ENCODE measurements around the gene EXOC8. TPM values are rescaled to one million over a fixed set of nuclear protein-coding genes. Genes with fewer than 3 reads are reported as not detected.

Gene EXOC8
- total and polyA plus RNA-seq, 2 donors from 2014 or later: 4.3 to 17.7 TPM

- DNase-seq (no peak), FAIRE-seq (no peak)
- H3K27me3 ChIP-seq (ENCODE audit: control insufficient read depth, insufficient read depth, low read length): no peaks in the 10 kb centered on the region
- H3K27ac ChIP-seq (ENCODE audit: low read depth in 2 of 2, low read length in 2 of 2): no peak overlapping the region
- H3K9me3 ChIP-seq (ENCODE audit: control insufficient read depth in 2 of 3, insufficient read depth in 1 of 3, low read length in 3 of 3): no peaks in the 10 kb centered on the region
- intact Hi-C loops (cut with DNase I): no loop called here
- H3K4me1 ChIP-seq (ENCODE audit: control insufficient read depth in 2 of 3, insufficient read depth in 2 of 3, low read depth in 1 of 3, low read length in 3 of 3): no peaks in the 10 kb centered on the region
- H3K9ac ChIP-seq (ENCODE audit: low read length in 3 of 3): no peak overlapping the region
- H3K4me3 ChIP-seq (ENCODE audit: low read length in 3 of 3): no peak overlapping the region
- TF ChIP-seq CTCF (IDR thresholded peaks at IDR 0.05; ENCODE audit: borderline replicate concordance, extremely low read depth, insufficient read depth): no peak
- peaks cover 3 to 10% (median 8%) of the 10 kb centered on the region in 3 donors for H3K36me3 ChIP-seq (ENCODE audit: control insufficient read depth in 2 of 3, insufficient read depth in 3 of 3, low read length in 3 of 3)
Measured at GRCh38 chr1:231348442-231348841, 10.8 kb upstream of the EXOC8 start.

- no peaks in the 10 kb centered on the region for H3K9me3 ChIP-seq (ENCODE audit: control insufficient read depth in 2 of 3, insufficient read depth in 1 of 3, low read length in 3 of 3)
- H3K36me3 ChIP-seq (ENCODE audit: control insufficient read depth in 2 of 3, insufficient read depth in 3 of 3, low read length in 3 of 3): peaks cover 3 to 10% (median 8%) of the 10 kb centered on the region in 3 donors
- DNase-seq (no peak), FAIRE-seq (no peak)
- H3K9ac ChIP-seq (ENCODE audit: low read length in 3 of 3): no peak overlapping the region
- no peak overlapping the region for H3K4me3 ChIP-seq (ENCODE audit: low read length in 3 of 3)
- TF ChIP-seq CTCF (IDR thresholded peaks at IDR 0.05; ENCODE audit: borderline replicate concordance, extremely low read depth, insufficient read depth): no peak
- H3K27ac ChIP-seq (ENCODE audit: low read depth in 2 of 2, low read length in 2 of 2): no peak overlapping the region
- H3K27me3 ChIP-seq (ENCODE audit: control insufficient read depth, insufficient read depth, low read length): no peaks in the 10 kb centered on the region
- no peaks in the 10 kb centered on the region for H3K4me1 ChIP-seq (ENCODE audit: control insufficient read depth in 2 of 3, insufficient read depth in 2 of 3, low read depth in 1 of 3, low read length in 3 of 3)
- intact Hi-C loops (cut with DNase I): no loop called here
Measured at GRCh38 chr1:231347961-231348360, 10.3 kb upstream of the EXOC8 start.

GRCh38 chr1:231340328-231341013 lies 2.8 kb upstream of the EXOC8 start:
- DNase-seq (no peak), FAIRE-seq (no peak)
- Histone ChIP-seq H3K27me3 (ENCODE audit: control insufficient read depth, insufficient read depth, low read length) (no peaks in the 10 kb centered on the region), H3K27ac (ENCODE audit: low read depth in 2 of 2, low read length in 2 of 2) (no peak overlapping the region), H3K4me3 (ENCODE audit: low read length in 3 of 3) (no peak overlapping the region), H3K9me3 (ENCODE audit: control insufficient read depth in 2 of 3, insufficient read depth in 1 of 3, low read length in 3 of 3) (no peaks in the 10 kb centered on the region), H3K9ac (ENCODE audit: low read length in 3 of 3) (no peak overlapping the region), H3K4me1 (ENCODE audit: control insufficient read depth in 2 of 3, insufficient read depth in 2 of 3, low read depth in 1 of 3, low read length in 3 of 3) (peaks cover 5 to 20% (median 5%) of the 10 kb centered on the region in 3 donors), H3K36me3 (ENCODE audit: control insufficient read depth in 2 of 3, insufficient read depth in 3 of 3, low read length in 3 of 3) (peaks cover 0 to 3% (median 0%) of the 10 kb centered on the region in 3 donors)
- TF ChIP-seq CTCF (IDR thresholded peaks at IDR 0.05; ENCODE audit: borderline replicate concordance, extremely low read depth, insufficient read depth): no peak
- intact Hi-C loops (cut with DNase I): no loop called here

Measured in kidney (tissue), 14 donors.